Subcutaneous adipose tissue (tissue), 4 donors: ENCODE results near the gene GRID1. TPM values are rescaled to one million over a fixed set of nuclear protein-coding genes. Genes with fewer than 3 reads are reported as not detected.

ENCODE experiments used
- total RNA-seq, 4 donors: library from RNA; depleted of rRNA; stranded (reverse); fragments of >200 nt; gene quantifications; one replicate each; pipeline ENCODE4 v1.1.0, GENCODE V29; 2016
- TF ChIP-seq, protein P1 (sequence below): fragments of 450-650 bp; IDR thresholded peaks from one replicate; pipeline ENCODE4 v1.5.1; 2016; ENCODE audit warnings: low read depth, mild to moderate bottlenecking, control low read depth, antibody characterized with exemption, moderate library complexity

Gene GRID1
- total RNA-seq, 4 donors from 2014 or later = 0.49 to 2.0 (median 1.1) TPM

DNA sequence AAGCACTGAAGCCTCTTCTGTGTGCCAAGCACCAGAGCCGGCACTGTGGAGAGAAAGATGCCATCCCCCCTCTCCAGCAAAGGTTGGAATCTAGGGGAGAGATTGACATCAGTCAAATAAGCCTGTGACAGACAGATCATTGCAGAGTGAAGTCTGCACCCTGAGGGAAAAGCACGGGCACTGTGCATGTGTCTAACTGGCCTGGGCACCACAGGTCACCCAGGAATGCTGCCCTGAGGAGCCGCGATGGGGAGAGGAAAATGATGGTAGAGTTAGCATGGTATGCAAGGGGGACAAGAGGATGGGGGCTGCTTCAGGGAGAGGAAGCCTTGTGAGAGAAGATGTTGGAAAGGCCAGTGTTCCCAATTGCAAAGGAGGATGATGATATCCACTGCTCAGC lies 261.0 kb downstream of the GRID1 start:
- TF ChIP-seq, protein P1, sequence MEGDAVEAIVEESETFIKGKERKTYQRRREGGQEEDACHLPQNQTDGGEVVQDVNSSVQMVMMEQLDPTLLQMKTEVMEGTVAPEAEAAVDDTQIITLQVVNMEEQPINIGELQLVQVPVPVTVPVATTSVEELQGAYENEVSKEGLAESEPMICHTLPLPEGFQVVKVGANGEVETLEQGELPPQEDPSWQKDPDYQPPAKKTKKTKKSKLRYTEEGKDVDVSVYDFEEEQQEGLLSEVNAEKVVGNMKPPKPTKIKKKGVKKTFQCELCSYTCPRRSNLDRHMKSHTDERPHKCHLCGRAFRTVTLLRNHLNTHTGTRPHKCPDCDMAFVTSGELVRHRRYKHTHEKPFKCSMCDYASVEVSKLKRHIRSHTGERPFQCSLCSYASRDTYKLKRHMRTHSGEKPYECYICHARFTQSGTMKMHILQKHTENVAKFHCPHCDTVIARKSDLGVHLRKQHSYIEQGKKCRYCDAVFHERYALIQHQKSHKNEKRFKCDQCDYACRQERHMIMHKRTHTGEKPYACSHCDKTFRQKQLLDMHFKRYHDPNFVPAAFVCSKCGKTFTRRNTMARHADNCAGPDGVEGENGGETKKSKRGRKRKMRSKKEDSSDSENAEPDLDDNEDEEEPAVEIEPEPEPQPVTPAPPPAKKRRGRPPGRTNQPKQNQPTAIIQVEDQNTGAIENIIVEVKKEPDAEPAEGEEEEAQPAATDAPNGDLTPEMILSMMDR = no peak

DNA sequence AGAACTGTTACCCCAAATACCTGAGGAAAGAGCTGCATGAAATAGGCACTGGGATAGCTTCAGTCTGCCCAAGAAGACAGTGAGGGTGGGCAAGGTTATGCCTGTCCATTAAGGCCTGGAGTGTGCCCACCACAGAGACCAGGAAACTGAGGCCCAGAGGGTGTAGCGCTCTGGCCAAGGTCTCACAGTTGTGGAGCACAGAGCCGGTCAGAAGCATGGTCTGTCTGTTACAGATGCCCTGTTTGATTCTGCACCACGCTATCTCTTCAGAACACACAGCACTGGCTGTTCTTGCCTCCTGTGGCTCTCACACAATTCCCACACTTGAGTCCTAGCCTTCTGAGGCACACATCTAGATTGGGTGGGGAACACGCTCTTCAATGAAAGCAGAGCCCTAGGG lies 261.4 kb downstream of the GRID1 start:
- TF ChIP-seq, protein P1 = no peak

DNA sequence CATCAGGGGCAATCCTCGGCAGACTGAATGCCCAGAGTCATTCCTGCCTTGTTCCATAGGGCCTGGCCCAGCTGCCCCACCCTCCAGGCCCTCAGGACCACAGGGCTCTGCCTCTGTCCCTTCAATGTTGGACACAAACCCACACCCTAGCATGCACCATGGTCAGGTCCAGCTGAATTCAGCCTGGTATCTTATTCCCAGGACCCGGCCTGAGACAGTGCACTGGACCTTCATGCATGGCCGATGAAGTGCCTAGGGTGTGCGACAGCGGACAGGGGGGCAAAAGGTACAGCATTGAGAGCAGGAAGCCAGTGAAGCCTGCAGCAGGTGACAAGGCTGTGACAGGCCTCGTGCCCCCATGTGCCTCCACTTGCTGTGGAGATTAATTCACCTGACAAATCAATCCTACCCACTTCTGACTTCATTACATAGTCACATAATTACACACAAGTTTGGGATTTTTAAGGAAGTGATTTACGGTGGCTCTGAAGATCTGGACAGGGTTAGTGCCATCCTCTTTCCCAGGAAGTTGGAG lies 261.9 kb downstream of the GRID1 start:
- TF ChIP-seq, protein P1 = no peak

DNA sequence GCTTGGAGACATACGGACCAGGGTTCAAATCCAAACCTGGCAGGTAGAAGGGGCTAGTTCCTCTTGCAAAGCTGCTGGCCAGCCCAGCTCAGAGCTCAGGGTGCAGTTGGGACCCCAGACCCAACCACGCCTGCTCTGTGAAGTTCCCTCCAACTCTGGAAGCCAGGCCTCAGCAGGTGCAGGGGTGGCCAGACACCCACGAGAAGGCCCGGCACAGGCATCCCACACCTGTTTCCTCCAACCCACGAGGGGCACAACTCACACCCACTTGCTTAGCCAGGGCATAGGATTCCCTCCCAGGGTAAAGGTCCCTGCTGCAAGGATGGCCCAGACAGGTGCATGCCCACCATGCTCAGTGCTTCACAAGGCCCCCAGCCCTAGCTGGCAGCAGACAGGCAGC lies 262.4 kb downstream of the GRID1 start:
- TF ChIP-seq, protein P1 = no peak

DNA sequence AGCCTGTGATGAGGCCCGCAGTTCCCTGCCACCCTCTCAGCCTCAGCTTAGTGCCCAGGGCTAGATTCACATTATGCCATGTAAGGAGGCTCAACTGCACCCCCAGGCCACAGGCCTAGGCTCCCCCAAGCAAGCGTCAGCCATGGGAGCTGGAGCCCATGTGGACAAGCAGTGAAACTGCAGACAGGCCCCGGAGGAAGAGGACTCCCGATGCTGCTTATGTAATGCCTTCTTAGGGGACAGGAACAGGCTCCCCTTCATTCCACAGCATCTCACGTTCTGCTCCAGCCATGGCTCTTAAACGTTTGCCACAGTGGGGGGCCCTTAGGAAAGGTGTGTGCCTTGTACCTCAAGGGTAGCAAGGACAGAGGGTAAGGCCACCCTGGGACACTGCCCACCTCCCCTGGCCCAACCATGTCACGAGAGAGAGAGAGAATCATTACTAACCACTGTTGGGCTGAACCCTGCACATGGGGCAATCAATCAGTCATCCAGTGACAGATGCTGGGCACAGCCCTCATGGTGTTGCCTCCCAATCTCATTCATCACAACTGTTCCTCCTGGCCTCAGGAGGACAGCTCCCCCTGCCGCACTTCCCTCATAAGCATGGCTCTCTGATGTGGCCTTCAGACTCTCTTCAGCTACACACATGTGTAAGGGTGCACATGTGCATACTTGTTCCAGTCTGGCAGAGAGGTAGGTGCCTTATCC lies 263.0 kb downstream of the GRID1 start:
- TF ChIP-seq, protein P1 = no peak

DNA sequence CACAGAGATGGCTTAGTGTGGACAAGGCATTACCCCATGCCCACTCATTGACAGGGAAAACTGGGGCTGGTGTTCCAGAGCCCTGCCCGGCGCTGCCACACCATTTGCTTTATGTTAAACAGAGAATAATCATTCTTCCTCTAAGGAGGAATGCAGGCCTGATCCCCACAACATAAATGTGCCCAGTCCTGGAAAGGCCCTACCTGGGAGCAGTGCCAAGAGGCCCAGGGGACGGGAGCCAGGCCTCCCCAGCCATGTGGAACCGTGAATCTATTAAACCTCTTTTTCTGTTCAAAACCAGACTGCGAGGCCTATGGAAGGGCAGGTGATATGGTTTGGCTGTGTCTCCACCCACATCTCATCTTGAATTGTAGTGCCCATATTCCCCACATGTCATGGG lies 264.1 kb downstream of the GRID1 start:
- TF ChIP-seq, protein P1 = no peak

DNA sequence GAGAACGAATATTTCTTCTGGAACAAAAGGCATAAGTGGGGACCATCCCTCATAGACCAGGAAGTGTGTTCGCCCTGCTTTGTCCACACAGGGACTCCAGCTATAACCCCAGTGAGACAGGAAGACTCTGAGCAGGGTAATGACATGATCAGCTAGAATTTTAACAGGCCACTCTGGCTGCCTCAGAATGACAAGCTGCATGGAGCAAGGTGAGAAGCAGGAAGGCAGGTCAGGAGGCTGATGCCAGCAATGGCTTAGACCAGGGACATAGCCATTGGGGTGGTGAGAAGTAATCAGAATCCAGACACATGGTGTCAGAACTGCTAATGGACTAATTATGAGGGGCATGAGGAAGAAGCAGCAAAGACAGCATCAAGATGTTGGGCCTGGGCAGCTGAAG lies 264.6 kb downstream of the GRID1 start:
- TF ChIP-seq, protein P1 = no peak
